Prostate gland (tissue), 2 donors: ENCODE data around the gene FOXP2. TPM values are rescaled to one million over a fixed set of nuclear protein-coding genes. Genes with fewer than 3 reads are reported as not detected.

Source experiments
- DNase-seq: peaks from one replicate; pipeline ENCODE4 v3.0.0-alpha.2; 2019; ENCODE audit warnings: low spot score
- H3K27ac ChIP-seq, 2 donors: fragments of 200-600 bp; sonication (generic); 2 replicates each; pipeline ENCODE4 v1.5.1; 2017 to 2019
- H3K27me3 ChIP-seq: fragments of 200-600 bp; sonication (generic); replicated peaks from 2 replicates; pipeline ENCODE4 v1.5.1; 2019; ENCODE audit not compliant: insufficient read depth
- H3K36me3 ChIP-seq, 2 donors: fragments of 200-600 bp; sonication (generic); 1 replicate in 1 of 2; 2 replicates in 1 of 2; pipeline versions ENCODE4 v1.5.1 to v1.8.1; 2017 to 2019
- H3K4me1 ChIP-seq: fragments of 200-600 bp; sonication (generic); replicated peaks from 2 replicates; pipeline ENCODE4 v1.5.1; 2019
- H3K4me3 ChIP-seq, 2 donors: fragments of 200-600 bp; sonication (generic); 2 replicates each; pipeline ENCODE4 v1.5.1; 2017 to 2019
- H3K9me3 ChIP-seq: fragments of 200-600 bp; sonication (generic); 2 replicates; pipeline ENCODE4 v1.5.1; 2017
- POLR2A ChIP-seq: fragments of 450-650 bp; IDR thresholded peaks from one replicate; pipeline ENCODE4 v1.6.1; 2016; ENCODE audit warnings: antibody characterized with exemption, mild to moderate bottlenecking
- POLR2AphosphoS5 ChIP-seq: sonication (generic); formaldehyde crosslinking; IDR thresholded peaks from one replicate; pipeline ENCODE4 v1.6.1; 2017; ENCODE audit warnings: antibody characterized with exemption
- WGBS: methylation state at CpG from one replicate; pipeline ENCODE4 v1.1.5; 2018; 5-methylcytosine and 5-hydroxymethylcytosine counted together
- intact Hi-C: fragments of 100-400 bp; cut with DNase I; formaldehyde crosslinking; loops from one replicate; pipeline ENCODE4 v1.14.2; 2022
- total RNA-seq, 2 donors: library from RNA; depleted of rRNA; stranded (reverse); fragments of >200 nt; gene quantifications; one replicate each; pipeline ENCODE4 v1.1.0, GENCODE V29; 2016
- TF ChIP-seq, protein P1 (sequence below), 4 experiments: fragments of 200-600 bp in 2 of 4; fragments of 450-650 bp in 2 of 4; sonication (generic) in 2 of 4; IDR thresholded peaks; 1 replicate in 3 of 4; 2 replicates in 1 of 4; pipeline ENCODE4 v1.5.1; 2016 to 2019; ENCODE audit warnings: antibody characterized with exemption in 4 of 4, mild to moderate bottlenecking in 2 of 4, moderate library complexity in 2 of 4

Gene FOXP2
- total RNA-seq, 2 donors from 2014 or later = 4.9 to 5.6 TPM

DNA sequence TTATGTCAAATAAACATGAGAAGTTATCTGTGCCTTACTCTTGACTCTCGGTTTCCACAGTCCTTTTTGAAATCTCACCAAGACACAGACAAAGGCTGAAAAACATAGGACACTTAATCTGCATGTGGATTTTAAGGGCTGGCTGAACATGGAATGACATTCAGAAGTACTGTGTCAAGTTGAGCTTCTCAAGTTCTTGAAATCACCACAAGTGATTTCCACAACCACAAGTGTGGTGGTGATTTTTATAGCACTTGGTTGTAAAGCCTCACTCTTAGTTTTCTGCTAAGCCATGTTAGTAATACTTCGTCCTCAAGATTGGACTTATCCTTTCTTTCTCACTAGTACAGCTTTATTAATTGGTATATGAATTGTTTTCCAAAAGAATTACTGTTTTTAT is 29.6 kb downstream of the FOXP2 start:
- Histone ChIP-seq H3K36me3 (no peaks in the 10 kb centered on the region), H3K27ac (no peak overlapping the region), H3K27me3 (no peaks in the 10 kb centered on the region), H3K4me1 (no peaks in the 10 kb centered on the region), H3K9me3 (no peaks in the 10 kb centered on the region), H3K4me3 (no peak overlapping the region)
- no peak for TF ChIP-seq POLR2AphosphoS5
- TF ChIP-seq POLR2A = no peak
- TF ChIP-seq, protein P1, sequence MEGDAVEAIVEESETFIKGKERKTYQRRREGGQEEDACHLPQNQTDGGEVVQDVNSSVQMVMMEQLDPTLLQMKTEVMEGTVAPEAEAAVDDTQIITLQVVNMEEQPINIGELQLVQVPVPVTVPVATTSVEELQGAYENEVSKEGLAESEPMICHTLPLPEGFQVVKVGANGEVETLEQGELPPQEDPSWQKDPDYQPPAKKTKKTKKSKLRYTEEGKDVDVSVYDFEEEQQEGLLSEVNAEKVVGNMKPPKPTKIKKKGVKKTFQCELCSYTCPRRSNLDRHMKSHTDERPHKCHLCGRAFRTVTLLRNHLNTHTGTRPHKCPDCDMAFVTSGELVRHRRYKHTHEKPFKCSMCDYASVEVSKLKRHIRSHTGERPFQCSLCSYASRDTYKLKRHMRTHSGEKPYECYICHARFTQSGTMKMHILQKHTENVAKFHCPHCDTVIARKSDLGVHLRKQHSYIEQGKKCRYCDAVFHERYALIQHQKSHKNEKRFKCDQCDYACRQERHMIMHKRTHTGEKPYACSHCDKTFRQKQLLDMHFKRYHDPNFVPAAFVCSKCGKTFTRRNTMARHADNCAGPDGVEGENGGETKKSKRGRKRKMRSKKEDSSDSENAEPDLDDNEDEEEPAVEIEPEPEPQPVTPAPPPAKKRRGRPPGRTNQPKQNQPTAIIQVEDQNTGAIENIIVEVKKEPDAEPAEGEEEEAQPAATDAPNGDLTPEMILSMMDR (IDR thresholded peaks at IDR 0.05) = no peak
- 93% methylated on average over 2 of the region's 2 CpGs for WGBS
- no peak for DNase-seq
- intact Hi-C loops = no loop called here

DNA sequence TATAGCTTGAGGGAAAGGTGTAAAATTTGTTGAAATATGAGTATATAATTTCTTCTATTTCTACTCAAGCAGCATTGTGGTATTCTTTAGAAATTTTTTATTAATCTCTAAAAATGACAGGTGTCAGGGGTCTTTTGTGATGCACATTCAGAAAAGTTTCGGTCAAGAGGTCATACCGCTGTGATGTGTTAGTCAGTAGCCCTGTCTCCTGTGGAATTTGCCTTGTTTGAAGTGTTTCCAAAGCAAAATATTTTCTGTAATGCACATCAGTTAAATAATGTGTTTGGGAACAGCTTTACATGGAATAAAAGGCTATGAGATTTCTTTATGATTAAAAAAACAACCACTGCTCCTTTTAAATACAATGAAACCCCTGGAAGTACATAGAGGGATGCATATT is 35.8 kb downstream of the FOXP2 start:
- DNase-seq = no peak
- no peak overlapping the region for H3K4me3 ChIP-seq
- 90% methylated on average over 2 of the region's 2 CpGs for WGBS
- H3K27me3 ChIP-seq = no peaks in the 10 kb centered on the region
- TF ChIP-seq, protein P1 (IDR thresholded peaks at IDR 0.05) = no peak
- TF ChIP-seq POLR2A = no peak
- TF ChIP-seq POLR2AphosphoS5 = no peak
- H3K9me3 ChIP-seq = no peaks in the 10 kb centered on the region
- intact Hi-C loops = no loop called here
- no peaks in the 10 kb centered on the region for H3K36me3 ChIP-seq
- no peak overlapping the region for H3K27ac ChIP-seq
- no peaks in the 10 kb centered on the region for H3K4me1 ChIP-seq

GRCh38 chr7:114459574-114459973 is 45.0 kb downstream of the FOXP2 start:
- Histone ChIP-seq H3K4me3 (no peak overlapping the region), H3K9me3 (no peaks in the 10 kb centered on the region), H3K27me3 (no peaks in the 10 kb centered on the region), H3K27ac (no peak overlapping the region), H3K36me3 (no peaks in the 10 kb centered on the region), H3K4me1 (no peaks in the 10 kb centered on the region)
- WGBS = 96% methylated on average over 12 of the region's 12 CpGs
- DNase-seq = no peak
- TF ChIP-seq POLR2AphosphoS5 (no peak), POLR2A (no peak)
- TF ChIP-seq, protein P1 (IDR thresholded peaks at IDR 0.05) = no peak
- intact Hi-C loops = no loop called here

DNA sequence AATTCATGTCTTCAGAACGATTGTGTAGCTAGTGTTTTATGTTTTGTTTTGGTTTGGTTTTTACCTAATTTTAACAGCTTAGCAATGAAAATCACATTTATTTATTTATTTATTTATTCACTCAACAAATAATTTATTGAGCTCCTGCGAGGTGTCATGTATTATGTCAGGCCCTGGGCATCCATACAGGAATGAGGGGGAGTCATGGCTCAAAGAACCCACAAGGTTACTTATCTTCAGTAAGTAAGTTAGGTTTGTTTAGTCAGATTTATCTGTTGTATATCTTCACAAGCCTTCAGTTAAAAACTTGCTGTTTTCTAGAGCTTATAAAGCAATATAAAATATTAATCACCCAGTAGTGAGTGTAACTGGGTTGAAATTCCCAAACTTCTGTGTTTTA is 45.4 kb downstream of the FOXP2 start:
- Histone ChIP-seq H3K27ac (no peak overlapping the region), H3K4me3 (no peak overlapping the region), H3K4me1 (no peaks in the 10 kb centered on the region), H3K27me3 (no peaks in the 10 kb centered on the region), H3K9me3 (no peaks in the 10 kb centered on the region), H3K36me3 (no peaks in the 10 kb centered on the region)
- intact Hi-C loops = no loop called here
- no peak for DNase-seq
- TF ChIP-seq POLR2A = no peak
- TF ChIP-seq, protein P1 (IDR thresholded peaks at IDR 0.05) = no peak
- no peak for TF ChIP-seq POLR2AphosphoS5
- WGBS = 77% methylated on average over 2 of the region's 2 CpGs

GRCh38 chr7:114466917-114467316 is 52.3 kb downstream of the FOXP2 start:
- Histone ChIP-seq H3K4me1 (no peaks in the 10 kb centered on the region), H3K9me3 (no peaks in the 10 kb centered on the region), H3K27me3 (no peaks in the 10 kb centered on the region), H3K27ac (no peak overlapping the region), H3K36me3 (no peaks in the 10 kb centered on the region), H3K4me3 (no peak overlapping the region)
- TF ChIP-seq, protein P1 (IDR thresholded peaks at IDR 0.05) = no peak
- TF ChIP-seq POLR2AphosphoS5 (no peak), POLR2A (no peak)
- no peak for DNase-seq
- intact Hi-C loops = no loop called here
